ENCODE results near the gene ENDOG.
A peak's percentile ranks its signal among the peaks of the same experiment; 100 is the strongest.
"Not testable (repeated sequence)": the region's sequence is repeated elsewhere in the genome, so short reads cannot be mapped to it uniquely, and the experiment has no call there.

Gene ENDOG

DNA sequence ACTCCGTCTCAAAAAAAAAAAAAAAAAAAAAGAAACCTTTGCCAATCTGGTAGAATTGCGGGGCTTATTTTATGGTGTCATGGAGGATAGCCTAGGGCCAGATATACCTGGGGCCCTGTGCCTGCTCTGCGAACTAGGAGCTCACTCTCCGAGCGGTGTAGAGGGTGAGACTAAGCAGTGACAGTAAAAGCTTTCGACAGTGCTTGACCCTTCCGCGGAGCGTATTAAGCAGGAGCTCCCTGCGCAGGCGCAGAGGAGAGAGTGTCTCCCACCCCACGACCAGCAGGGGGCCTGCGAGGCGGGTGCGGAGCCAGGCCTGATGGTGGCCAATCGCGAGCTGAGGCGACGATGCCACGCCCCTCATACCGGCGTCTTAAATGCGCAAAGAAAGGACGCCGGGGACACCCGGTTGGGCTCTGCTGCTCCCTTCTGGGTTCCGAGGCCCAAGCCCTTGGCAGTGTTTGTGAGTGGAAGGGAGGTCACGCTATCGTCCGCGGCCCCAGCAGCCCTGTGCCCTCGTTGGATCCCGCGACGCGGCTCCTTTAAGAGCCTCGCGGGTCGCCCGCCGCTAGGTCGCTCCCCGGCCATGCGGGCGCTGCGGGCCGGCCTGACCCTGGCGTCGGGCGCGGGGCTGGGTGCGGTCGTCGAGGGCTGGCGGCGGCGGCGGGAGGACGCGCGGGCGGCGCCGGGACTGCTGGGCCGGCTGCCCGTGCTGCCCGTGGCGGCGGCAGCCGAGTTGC, at the start of gene ENDOG:
ENDOG (plus strand) TSS at position 402 of the 740 bp plus-strand sequence; CDS start at position 587, 185 bp downstream.
- DNase-seq: peak; percentile 99

DNA sequence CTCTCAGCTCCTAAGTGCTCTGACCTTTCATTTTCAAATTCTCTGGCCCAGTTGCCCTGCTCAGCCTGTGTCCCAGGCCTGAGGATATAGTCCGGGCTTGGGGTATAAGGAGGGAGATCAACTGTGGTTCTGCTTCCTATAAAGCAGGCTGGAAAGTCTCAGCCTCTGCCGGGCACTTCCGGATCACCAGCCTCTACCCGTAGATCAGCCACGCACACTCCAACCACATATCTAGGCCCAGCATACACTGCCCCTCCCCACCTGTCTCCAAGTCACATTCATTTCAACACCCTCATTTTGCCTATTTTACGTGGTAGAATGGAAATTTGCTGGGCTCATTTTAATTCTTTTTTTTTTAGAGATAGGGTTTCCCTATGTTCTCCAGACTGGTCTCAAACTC, 49.7 kb upstream of the ENDOG start:
- no peak for DNase-seq

DNA sequence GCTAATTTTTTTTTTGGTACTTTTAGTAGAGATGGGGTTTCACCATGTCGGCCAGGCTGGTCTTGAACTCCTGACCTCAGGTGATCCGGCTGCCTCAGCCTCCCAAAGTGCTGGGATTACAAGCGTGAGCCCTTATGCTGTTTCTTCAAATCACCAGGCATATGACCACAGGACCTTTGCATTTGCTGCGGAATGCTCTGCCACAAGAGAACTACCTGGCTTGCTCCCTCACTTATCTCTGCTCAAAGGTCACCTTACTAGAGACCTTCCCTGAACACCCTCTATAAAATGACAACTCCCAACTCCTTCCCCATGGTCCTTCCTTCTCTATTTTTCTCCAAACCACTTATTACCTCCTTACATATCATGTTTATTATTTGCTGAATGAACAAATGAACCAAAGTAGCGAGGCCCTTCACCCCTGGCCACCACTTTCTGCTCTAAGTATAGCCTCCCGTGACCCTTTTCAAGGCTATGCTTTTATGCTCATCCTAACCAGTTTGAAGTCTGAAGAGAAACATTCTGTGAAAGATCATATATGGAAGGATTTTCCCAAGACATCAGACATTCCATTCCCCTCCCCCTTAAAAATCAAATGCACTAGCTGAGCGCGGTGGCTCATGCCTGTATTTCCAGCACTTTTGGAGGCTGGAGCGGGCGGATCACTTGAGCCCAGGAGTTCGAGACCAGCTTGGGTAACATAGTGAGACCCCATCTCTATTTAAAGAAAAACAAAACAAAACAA, 47.8 kb upstream of the ENDOG start:
- DNase-seq: no peak

- no peak for DNase-seq
Observed at GRCh38 chr9:128771094-128771721, 47.1 kb upstream of the ENDOG start.

- peak; percentile 94 for DNase-seq
Observed at GRCh38 chr9:128771745-128772519, 46.4 kb upstream of the ENDOG start, which contains the start of gene ZER1. ZER1 (minus strand) TSS chr9:128771927; CDS start chr9:128755565, 16,362 bp downstream.

DNA sequence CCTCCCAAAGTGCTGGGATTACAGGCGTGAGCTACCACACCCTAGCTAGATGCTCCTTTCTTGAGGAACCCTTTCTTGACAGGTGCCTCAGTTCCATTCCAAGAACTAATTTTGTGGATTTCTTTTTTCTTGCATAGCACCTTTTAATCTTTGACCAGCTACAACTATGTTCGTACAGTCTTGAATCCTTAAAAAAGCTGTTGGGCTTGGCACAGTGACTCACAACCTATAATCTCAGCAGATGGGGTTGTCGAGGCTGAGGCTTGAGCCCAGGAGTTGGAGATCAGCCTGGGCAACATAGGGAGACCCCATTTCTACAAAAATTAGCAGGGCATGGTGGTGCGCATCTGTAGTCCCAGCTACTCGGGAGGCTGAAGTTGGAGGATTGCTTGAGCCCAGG, 45.3 kb upstream of the ENDOG start:
- no peak for DNase-seq

DNA sequence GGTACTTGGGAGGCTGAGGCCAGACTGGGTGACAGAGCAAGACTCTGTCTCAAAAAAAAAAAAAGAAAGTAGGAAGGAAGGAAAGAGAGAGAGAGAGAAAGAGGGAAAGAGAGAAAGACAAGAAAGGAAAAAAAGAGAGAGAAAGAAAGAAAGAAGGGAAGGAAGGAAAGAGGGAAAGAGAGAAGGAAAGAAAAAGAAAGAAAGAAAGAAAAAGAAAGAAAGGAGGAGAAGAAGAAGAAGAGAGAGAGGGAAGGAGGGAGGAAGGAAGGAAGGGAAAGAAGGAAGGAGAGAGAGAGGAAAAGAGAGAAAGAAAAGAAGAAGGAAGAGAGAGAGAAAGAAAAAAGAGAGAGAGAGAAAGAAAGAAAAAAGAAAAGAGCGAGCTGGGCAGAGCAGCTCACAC, 43.5 kb upstream of the ENDOG start:
- no peak for DNase-seq

DNA sequence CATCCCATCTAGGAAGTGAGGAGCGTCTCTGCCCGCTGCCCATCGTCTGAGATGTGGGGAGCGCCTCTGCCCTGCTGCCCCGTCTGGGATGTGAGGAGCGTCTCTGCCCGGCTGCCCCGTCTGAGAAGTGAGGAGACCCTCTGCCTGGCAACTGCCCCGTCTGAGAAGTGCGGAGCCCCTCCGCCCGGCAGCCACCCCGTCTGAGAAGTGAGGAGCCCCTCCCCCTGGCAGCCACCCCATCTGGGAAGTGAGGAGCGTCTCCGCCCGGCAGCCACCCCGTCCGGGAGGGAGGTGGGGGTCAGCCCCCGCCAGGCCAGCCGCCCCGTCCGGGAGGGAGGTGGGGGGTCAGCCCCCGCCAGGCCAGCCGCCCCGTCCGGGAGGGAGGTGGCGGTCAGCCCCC, 38.2 kb upstream of the ENDOG start:
- DNase-seq: not testable (repeated sequence)

- no peak for DNase-seq
Observed at GRCh38 chr9:128781187-128782070, 36.9 kb upstream of the ENDOG start.

GRCh38 chr9:128782669-128783068, 35.6 kb upstream of the ENDOG start:
- no peak for DNase-seq

DNA sequence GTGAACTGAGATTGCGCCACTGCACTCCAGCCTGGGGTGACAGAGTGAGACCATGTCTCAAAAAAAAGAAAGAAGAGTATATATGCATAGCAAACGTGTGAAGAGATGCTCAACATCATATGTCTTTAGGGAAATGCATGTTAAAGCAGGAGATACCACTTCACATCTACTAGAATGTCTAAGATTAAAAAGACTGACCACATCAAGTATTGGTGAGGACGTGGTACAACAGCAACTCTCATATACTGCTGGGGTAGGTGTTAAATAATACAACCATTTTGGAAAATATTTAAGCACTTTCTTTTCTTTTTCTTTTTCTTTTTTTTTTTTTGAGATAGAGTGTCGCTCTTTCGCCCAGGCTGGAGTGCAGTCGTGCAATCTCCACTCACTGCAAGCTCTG, 32.9 kb upstream of the ENDOG start:
- no peak for DNase-seq

- peak; percentile 88 for DNase-seq
Observed at GRCh38 chr9:128786681-128787601, 31.4 kb upstream of the ENDOG start, which contains the start of gene TBC1D13. TBC1D13 (plus strand) TSS chr9:128787253; CDS start chr9:128787354, 101 bp downstream.

DNA sequence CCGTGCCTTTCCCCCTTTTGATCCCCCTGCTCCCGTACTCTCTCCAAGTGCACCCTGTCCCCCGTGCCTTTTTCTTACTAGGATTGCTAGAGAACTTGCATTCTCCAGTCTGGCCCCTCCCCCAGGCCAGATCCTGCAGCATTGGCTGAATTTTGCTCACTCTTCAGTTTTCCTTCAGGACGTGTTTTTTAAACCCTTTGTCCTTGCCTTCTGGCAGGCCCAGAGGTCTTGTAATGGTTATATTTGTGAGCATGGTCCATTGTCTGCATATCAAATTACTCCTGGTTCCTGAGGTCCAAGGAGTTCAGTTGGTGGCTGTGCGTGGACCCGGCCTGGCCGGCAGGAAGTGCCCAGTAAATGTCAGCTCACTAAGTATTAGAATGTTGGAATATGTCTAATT, 30.6 kb upstream of the ENDOG start:
- DNase-seq: no peak

DNA sequence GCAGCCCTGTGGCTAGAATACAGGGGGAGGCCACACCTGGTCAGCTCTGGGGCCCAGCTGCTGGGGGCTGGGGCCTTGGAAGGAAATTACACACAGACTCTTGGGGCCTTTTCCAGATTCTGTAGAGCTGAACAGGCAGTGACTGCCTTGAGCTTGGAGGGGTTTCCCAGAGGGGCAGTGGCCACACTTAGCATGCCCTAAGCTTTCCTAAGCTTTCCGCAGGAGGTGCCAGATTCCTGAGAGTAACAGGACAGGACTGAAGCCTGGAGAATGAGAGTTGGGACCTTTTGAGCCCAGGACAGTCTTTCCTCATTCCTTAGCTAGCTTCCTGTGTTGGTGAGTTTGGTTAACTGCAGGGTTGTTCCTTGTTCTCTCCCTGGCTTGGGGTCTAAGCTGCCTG, 29.9 kb upstream of the ENDOG start:
- DNase-seq: no peak

DNA sequence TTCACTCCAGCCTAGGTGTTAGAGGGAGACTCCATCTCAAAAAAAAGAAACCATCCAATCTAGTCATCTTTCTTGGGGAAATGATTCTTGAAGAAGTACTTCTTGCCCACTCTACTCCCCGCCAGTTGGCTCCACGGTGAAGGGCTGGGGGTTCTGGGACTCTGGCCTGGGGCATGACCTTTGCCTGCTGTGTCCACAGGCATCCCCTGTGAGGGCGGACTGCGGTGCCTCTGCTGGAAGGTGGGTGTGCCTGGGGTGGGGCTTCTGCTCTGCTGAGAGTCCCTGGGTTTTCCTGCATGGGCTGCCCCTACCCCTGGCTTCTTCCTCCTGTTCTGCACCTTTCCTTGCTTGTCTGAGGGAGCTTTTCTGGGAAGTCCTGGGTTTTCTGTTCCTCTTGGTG, 27.8 kb upstream of the ENDOG start:
- DNase-seq: no peak

DNA sequence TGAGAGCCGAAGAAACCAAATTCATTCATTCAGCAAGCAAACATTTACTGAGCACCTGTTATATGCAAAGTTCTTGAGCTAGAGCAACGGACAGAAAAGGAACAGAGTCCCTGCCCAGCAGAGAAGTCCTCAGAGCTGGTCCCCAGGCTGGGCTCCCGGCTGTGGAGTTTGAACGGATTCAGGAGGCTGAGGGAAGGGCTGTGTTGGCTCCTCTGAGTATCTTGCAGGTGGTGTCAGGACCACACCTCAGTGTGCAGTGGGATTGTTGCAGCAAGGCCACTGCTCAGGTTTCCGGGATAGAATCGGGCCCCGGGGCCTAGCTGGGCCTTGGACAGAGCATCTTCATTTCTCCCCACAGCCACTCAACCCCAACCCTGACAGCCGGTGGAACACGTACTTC, 26.2 kb upstream of the ENDOG start:
- no peak for DNase-seq

DNA sequence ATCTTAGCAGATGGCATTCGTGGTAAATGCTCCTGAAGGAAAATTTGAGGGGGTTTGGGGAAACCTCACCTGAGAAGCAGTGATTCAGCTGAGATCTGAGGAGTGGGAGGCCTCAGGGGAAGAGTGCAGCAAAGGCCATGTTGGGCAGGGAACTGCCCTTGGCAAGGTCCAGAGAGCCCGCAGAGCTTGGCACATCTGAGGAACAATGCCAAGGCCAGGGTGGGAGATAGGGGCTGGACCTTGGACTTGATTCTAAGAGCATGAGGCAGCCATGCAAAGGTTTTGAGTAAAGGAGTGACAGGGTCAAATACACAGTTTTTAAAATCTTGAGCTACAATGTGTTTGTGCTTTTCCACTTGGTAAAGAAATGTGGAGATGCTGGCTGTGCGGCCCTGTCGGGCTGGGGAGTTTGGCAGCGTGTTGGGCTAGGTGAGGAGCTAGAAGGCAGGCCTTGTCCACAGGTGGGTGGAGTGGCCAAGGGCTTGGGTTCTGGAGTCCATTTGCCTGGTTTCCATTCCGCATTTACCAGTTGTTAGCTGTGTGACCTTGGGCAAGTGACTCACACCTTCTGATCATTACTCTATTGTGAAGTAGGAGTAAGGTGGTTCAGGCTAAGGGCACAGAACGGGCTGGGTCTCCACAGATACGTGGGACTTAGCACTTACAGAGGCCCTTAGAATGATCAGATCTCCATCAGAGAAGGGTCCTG, 25.2 kb upstream of the ENDOG start:
- DNase-seq: no peak

- not testable (repeated sequence) for DNase-seq
Observed at GRCh38 chr9:128794961-128795360, 23.3 kb upstream of the ENDOG start.

- DNase-seq: no peak
Observed at GRCh38 chr9:128798896-128799295, 19.4 kb upstream of the ENDOG start.

- no peak for DNase-seq
Observed at GRCh38 chr9:128800061-128800460, 18.2 kb upstream of the ENDOG start.
